ENCODE data around the gene SBF2. TPM values are rescaled to one million over a fixed set of nuclear protein-coding genes. Genes with fewer than 3 reads are reported as not detected.
A peak's percentile ranks its signal among the peaks of the same experiment; 100 is the strongest.

SBF2 gene
- 43.0 and 44.4 TPM in 2 replicates for polyA plus RNA-seq (2011; rRNA removed)
- polyA minus RNA-seq (2011; rRNA and poly(A)+ RNA removed) = 66.1 and 72.1 TPM in 2 replicates

DNA sequence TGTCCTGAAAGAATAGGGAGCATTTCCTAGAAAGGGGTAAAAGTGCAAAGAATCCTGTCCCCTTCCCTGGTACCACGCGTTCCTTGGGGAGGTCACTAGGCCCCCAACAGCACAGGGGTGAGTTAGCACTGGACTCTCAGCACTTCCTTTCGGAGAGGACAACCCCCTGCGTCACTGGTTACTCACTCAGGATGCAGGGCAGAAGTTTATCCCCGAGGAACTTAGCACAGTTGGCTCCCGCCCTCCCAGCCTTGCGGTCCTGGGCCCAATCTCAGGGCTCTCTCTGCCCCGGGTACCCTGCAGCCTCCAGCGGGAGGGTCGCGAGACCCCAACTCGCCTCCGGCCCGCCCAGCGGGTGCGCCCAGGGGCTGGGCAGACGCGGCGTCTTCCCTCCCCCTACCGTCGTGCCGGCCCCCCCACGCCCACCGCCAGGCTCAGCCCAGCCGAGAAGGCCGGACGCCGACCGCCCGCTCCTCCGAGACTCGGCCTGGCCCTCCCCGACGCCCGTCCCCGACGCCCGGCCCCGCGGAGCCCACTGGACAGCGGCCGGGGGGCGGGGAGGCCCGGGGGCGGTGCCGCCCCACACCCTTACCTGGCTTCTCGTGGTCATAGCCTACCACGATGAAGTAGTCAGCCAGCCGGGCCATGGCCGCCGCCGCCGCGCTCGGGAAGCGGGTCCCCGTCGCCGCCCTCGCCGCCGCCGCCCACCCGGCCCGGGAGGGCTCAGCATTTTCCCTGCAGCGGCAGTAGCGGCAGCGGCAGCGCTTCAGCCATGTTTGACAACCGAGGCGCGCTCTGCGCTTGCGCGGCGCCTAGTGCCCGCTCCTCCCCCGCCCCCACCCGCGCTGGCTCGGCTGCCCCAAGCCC lies at the start of gene SBF2:
Gene SBF2, minus strand, starts transcription at position 797 of the 867 bp plus-strand sequence. Its CDS starts 150 bp downstream, at position 647.
- H3K27me3 ChIP-seq (ENCODE audit: control insufficient read depth, insufficient read depth, low read length) = no peaks in the 10 kb centered on the region

DNA sequence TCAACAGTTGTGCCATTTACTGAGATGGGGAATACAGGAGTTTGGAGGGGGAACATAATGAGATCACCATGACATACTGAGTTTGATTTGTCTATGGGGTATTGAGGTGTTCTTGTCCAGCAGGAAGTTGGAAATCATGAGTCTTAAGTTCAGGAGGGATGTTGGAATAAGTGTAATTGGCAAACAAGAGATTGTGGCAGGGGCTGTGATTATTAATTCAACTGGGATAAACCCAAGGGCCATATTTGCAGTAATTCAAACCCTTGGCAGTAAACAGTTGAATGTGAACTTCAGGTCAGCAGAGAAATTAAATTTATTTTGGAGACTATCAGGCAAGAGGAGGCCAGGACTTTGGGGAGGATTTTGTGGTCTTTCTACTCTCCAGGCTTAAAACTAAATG lies 44.3 kb upstream of the SBF2 start:
- Histone ChIP-seq H3K27me3 (ENCODE audit: control insufficient read depth, insufficient read depth, low read length) (no peaks in the 10 kb centered on the region), H3K9me3 (ENCODE audit: control insufficient read depth, insufficient read depth, low read length) (no peaks in the 10 kb centered on the region), H3K27ac (ENCODE audit: low read depth, low read length) (no peak overlapping the region), H3K4me3 (ENCODE audit: low read depth, low read length) (no peak overlapping the region)
- ChIA-PET CTCF (no interaction called here), POLR2A (no interaction called here)
- TF ChIP-seq, protein P1, sequence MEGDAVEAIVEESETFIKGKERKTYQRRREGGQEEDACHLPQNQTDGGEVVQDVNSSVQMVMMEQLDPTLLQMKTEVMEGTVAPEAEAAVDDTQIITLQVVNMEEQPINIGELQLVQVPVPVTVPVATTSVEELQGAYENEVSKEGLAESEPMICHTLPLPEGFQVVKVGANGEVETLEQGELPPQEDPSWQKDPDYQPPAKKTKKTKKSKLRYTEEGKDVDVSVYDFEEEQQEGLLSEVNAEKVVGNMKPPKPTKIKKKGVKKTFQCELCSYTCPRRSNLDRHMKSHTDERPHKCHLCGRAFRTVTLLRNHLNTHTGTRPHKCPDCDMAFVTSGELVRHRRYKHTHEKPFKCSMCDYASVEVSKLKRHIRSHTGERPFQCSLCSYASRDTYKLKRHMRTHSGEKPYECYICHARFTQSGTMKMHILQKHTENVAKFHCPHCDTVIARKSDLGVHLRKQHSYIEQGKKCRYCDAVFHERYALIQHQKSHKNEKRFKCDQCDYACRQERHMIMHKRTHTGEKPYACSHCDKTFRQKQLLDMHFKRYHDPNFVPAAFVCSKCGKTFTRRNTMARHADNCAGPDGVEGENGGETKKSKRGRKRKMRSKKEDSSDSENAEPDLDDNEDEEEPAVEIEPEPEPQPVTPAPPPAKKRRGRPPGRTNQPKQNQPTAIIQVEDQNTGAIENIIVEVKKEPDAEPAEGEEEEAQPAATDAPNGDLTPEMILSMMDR (IDR thresholded peaks at IDR 0.05; ENCODE audit: low read depth, low read length) = no peak
- no peak for DNase-seq (ENCODE audit: low read depth, low spot score)

More for the DNA sequence above, at the start of gene SBF2:
- TF ChIP-seq, protein P1 (IDR thresholded peaks at IDR 0.05; ENCODE audit: low read depth, low read length) = no peak
- DNase-seq (ENCODE audit: low read depth, low spot score) = peak; percentile 75
- ChIA-PET POLR2A (interaction anchor here (1.9 kb wide), 1 partner anchor 11 kb away, joined by 8 read pairs; the partner anchor contains the start of gene ADM), CTCF (interaction anchor here (0.9 kb wide), 1 partner anchor 86 kb away, joined by 8 read pairs; no protein-coding TSS in a partner anchor)
- no peaks in the 10 kb centered on the region; the same call in 1 of the 2 replicates for H3K9me3 ChIP-seq (ENCODE audit: control insufficient read depth, insufficient read depth, low read length)
- H3K27ac ChIP-seq (ENCODE audit: low read depth, low read length) = peak within 1 kb of the TSS; percentile 92
- peak within 1 kb of the TSS; percentile 77 for H3K4me3 ChIP-seq (ENCODE audit: low read depth, low read length)

DNA sequence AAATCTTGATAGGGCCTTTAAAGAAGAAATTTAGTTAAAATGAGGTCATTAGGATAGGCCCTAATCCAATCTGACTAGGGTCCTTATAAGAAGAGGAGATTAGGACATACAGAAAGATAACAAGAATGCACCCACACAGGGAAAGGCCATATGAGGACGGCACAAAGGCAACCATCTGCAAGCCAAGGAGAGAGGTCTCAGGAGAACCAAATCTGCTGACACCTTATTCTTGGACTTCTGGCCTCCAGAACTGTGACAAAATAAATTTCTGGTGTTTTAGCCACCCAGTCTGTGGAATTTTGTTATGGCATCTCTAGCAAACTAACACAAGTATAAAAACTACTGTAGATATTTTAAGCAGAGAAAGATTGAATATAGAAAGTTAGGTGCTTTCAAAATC lies 39.5 kb upstream of the SBF2 start:
- no peak overlapping the region for H3K4me3 ChIP-seq (ENCODE audit: low read depth, low read length)
- no peak overlapping the region for H3K27ac ChIP-seq (ENCODE audit: low read depth, low read length)
- H3K27me3 ChIP-seq (ENCODE audit: control insufficient read depth, insufficient read depth, low read length) = no peaks in the 10 kb centered on the region
- no peaks in the 10 kb centered on the region for H3K9me3 ChIP-seq (ENCODE audit: control insufficient read depth, insufficient read depth, low read length)
- TF ChIP-seq, protein P1 (IDR thresholded peaks at IDR 0.05; ENCODE audit: low read depth, low read length) = no peak
- CTCF ChIA-PET = no interaction called here
- POLR2A ChIA-PET = no interaction called here
- no peak for DNase-seq (ENCODE audit: low read depth, low spot score)

DNA sequence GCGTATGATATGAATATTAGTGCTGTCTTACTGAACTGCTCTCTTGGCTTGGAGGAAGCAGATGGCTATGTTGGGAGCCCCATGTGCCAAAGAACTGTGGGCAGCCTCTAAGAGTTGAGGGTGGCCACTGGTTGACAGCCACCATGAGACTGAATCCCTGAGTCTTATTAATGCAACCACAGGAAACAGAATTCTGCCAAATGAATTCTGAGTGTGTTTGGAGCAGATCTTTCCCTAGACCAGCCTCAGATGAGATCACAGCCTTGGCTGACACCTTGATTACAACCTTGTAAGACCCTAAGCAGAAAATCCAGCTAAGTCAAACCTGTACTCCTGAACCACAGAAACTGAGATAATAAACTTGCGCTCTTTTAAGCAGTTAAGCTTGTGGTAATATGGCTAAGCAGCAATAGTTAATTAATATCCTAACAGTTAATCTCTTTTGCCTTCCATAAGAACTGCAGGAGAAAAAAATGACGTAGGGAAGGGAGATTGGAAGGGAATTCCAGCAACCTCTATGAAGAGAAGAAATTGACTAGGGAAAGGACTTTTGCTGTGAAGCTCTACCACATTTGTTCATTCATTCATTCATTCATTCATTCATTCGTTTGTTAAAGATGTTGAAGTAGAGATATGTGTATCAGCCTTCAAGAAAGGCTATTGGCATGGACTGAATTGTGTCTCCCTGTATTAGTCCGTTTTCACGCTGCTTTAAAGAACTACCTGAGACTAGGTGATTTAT lies 37.7 kb upstream of the SBF2 start:
- POLR2A ChIA-PET = no interaction called here
- CTCF ChIA-PET = interaction anchor here (1.3 to 2.3 kb wide), 2 partner anchors 35 to 74 kb away, joined by 3 to 7 read pairs; no protein-coding TSS in a partner anchor
- no peak overlapping the region for H3K4me3 ChIP-seq (ENCODE audit: low read depth, low read length)
- H3K27ac ChIP-seq (ENCODE audit: low read depth, low read length) = no peak overlapping the region
- H3K27me3 ChIP-seq (ENCODE audit: control insufficient read depth, insufficient read depth, low read length) = no peaks in the 10 kb centered on the region
- DNase-seq (ENCODE audit: low read depth, low spot score) = no peak
- TF ChIP-seq, protein P1 (IDR thresholded peaks at IDR 0.05; ENCODE audit: low read depth, low read length) = no peak
- H3K9me3 ChIP-seq (ENCODE audit: control insufficient read depth, insufficient read depth, low read length) = no peaks in the 10 kb centered on the region

Data from AG04450 (cell line).